Testis (tissue), 2 donors: ENCODE results near the gene EXD3.

ENCODE experiments used
- POLR2A ChIP-seq: fragments of 450-650 bp; IDR thresholded peaks from one replicate; pipeline ENCODE4 v1.6.1; 2017; ENCODE audit warnings: antibody characterized with exemption, mild to moderate bottlenecking, moderate library complexity
- TF ChIP-seq, protein P1 (sequence below), 3 experiments: fragments of 450-650 bp in 2 of 3; fragments of 200-600 bp in 1 of 3; sonication (generic) in 1 of 3; IDR thresholded peaks; one replicate each; pipeline ENCODE4 v1.5.1; 2016 to 2019; ENCODE audit warnings: antibody characterized with exemption in 3 of 3, mild to moderate bottlenecking in 2 of 3, moderate library complexity in 1 of 3

DNA sequence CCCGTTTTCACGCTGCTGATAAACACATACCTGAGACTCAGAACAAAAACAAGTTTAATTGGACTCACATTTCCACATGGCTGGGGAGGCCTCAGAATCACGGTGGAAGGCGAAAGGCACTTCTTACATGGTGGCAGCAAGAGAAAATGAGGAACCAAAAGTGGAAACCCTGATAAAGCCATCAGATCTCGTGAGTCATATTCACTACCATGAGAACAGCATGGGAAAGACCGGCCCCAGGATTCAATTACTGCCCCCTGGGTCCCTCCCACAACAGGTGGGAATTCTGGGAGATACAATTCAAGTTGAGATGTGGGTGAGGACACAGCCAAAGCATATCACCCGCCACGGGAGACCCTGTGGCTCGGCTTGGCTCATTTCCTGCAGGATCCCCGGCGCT, 20.2 kb downstream of the EXD3 start:
- TF ChIP-seq, protein P1, sequence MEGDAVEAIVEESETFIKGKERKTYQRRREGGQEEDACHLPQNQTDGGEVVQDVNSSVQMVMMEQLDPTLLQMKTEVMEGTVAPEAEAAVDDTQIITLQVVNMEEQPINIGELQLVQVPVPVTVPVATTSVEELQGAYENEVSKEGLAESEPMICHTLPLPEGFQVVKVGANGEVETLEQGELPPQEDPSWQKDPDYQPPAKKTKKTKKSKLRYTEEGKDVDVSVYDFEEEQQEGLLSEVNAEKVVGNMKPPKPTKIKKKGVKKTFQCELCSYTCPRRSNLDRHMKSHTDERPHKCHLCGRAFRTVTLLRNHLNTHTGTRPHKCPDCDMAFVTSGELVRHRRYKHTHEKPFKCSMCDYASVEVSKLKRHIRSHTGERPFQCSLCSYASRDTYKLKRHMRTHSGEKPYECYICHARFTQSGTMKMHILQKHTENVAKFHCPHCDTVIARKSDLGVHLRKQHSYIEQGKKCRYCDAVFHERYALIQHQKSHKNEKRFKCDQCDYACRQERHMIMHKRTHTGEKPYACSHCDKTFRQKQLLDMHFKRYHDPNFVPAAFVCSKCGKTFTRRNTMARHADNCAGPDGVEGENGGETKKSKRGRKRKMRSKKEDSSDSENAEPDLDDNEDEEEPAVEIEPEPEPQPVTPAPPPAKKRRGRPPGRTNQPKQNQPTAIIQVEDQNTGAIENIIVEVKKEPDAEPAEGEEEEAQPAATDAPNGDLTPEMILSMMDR (IDR thresholded peaks at IDR 0.05): no peak
- no peak for TF ChIP-seq POLR2A
